SK-N-SH (cell line): ENCODE measurements around the gene SCAMP2. TPM values are rescaled to one million over a fixed set of nuclear protein-coding genes. Genes with fewer than 3 reads are reported as not detected.
A peak's percentile ranks its signal among the peaks of the same experiment; 100 is the strongest.

ENCODE experiments used
- CTCF ChIA-PET: fragments of 300-600, 350-600 bp; formaldehyde crosslinking; extraction: SDS; loops from one replicate; lab custom pipeline; 2021; lab: Yijun Ruan, JAX
- POLR2A ChIA-PET: fragments of 350-600 bp; sonication (Branson Sonifier 250); formaldehyde crosslinking; extraction: SDS; loops from one replicate; lab custom pipeline; 2020; ENCODE audit warnings: antibody characterized with exemption, inconsistent platforms; lab: Yijun Ruan, JAX
- DNase-seq: peaks from one replicate; pipeline ENCODE4 v3.0.0; 2012
- H2AFZ ChIP-seq: fragments of 200-600 bp; sonication (generic); 2 replicates; pipeline ENCODE4 v1.8.1; 2016; ENCODE audit warnings: antibody characterized with exemption, mild to moderate bottlenecking, low read depth
- H3F3A ChIP-seq: fragments of 200-600 bp; sonication (generic); replicated peaks from 2 replicates; pipeline ENCODE3; 2016; ENCODE audit warnings: antibody characterized with exemption, mild to moderate bottlenecking; ENCODE audit not compliant: insufficient read depth
- H3K27ac ChIP-seq, 2 experiments: fragments of 200-500 bp in 1 of 2; fragments of 200-600 bp in 1 of 2; sonication (Bioruptor generic) in 1 of 2; sonication (generic), shearing (Covaris generic) in 1 of 2; 2 replicates each; pipeline versions ENCODE4 v1.5.1 to v1.6.1; 2014 to 2016; ENCODE audit warnings: low read depth in 2 of 2, inconsistent platforms in 1 of 2, low read length in 1 of 2, mild to moderate bottlenecking in 1 of 2, mixed read lengths in 1 of 2
- H3K27me3 ChIP-seq: fragments of 200-600 bp; sonication (generic), shearing (Covaris generic); 2 replicates; pipeline ENCODE4 v1.6.1; 2016; ENCODE audit warnings: mixed run types; ENCODE audit not compliant: insufficient read depth
- H3K36me3 ChIP-seq, 2 experiments: fragments of 200-500 bp in 1 of 2; fragments of 200-600 bp in 1 of 2; sonication (Bioruptor generic) in 1 of 2; sonication (generic) in 1 of 2; replicated peaks in 1 of 2; 2 replicates each; pipeline versions ENCODE3 to v1.5.1; 2014 to 2016; ENCODE audit warnings: low read length in 1 of 2, mild to moderate bottlenecking in 1 of 2; ENCODE audit not compliant: insufficient read depth in 2 of 2, control insufficient read depth in 1 of 2
- H3K4me1 ChIP-seq, 2 experiments: fragments of 200-500 bp in 1 of 2; fragments of 200-600 bp in 1 of 2; sonication (Bioruptor generic) in 1 of 2; sonication (generic), shearing (Covaris generic) in 1 of 2; 2 replicates each; pipeline versions ENCODE4 v1.5.1 to v1.6.1; 2014 to 2016; ENCODE audit warnings: low read depth in 1 of 2, low read length in 1 of 2, mixed run types in 1 of 2; ENCODE audit not compliant: insufficient read depth in 2 of 2, control insufficient read depth in 1 of 2
- H3K4me2 ChIP-seq: fragments of 200-600 bp; sonication (generic), shearing (Covaris generic); 2 replicates; pipeline ENCODE4 v1.6.1; 2017; ENCODE audit warnings: mixed run types
- H3K4me3 ChIP-seq, 2 experiments: fragments of 200-500 bp in 1 of 2; fragments of 200-600 bp in 1 of 2; sonication (Bioruptor generic) in 1 of 2; sonication (generic), shearing (Covaris generic) in 1 of 2; 2 replicates each; pipeline versions ENCODE4 v1.5.1 to v1.8.1; 2014 to 2016; ENCODE audit warnings: low read depth in 2 of 2, inconsistent platforms in 1 of 2, low read length in 1 of 2, mild to moderate bottlenecking in 1 of 2, mixed read lengths in 1 of 2, moderate library complexity in 1 of 2
- H3K79me2 ChIP-seq: fragments of 200-600 bp; sonication (generic); 2 replicates; pipeline ENCODE4 v1.8.1; 2017; ENCODE audit warnings: mild to moderate bottlenecking; ENCODE audit not compliant: insufficient read depth
- H3K9ac ChIP-seq: fragments of 200-600 bp; sonication (generic); 2 replicates; pipeline ENCODE4 v1.6.1; 2017; ENCODE audit warnings: mixed run types
- H3K9me2 ChIP-seq: fragments of 200-600 bp; sonication (generic); 2 replicates; pipeline ENCODE4 v1.6.1; 2017; ENCODE audit warnings: mixed run types
- H3K9me3 ChIP-seq: fragments of 200-600 bp; sonication (generic); 2 replicates; pipeline ENCODE4 v1.6.1; 2017; ENCODE audit warnings: mixed run types, mild to moderate bottlenecking, moderate library complexity
- H4K20me1 ChIP-seq: fragments of 200-600 bp; sonication (generic); 2 replicates; pipeline ENCODE4 v1.6.1; 2017; ENCODE audit warnings: mild to moderate bottlenecking, mixed run types; ENCODE audit not compliant: insufficient read depth
- GATA2 ChIP-seq: sonication (generic); formaldehyde crosslinking; IDR thresholded peaks from 2 replicates; pipeline ENCODE4 v1.5.0; 2020; ENCODE audit warnings: mild to moderate bottlenecking, missing genetic modification reagents
- JUND ChIP-seq: IDR thresholded peaks from 2 replicates; pipeline ENCODE4 v1.4.0; 2012
- SMC3 ChIP-seq: IDR thresholded peaks from 2 replicates; pipeline ENCODE4 v1.6.1; 2012; ENCODE audit warnings: low read depth, low read length, improper control_type of control experiment
- WGBS: methylation state at CpG from one replicate; pipeline ENCODE4 v1.1.6; 2017; ENCODE audit warnings: low lambda C conversion rate; 5-methylcytosine and 5-hydroxymethylcytosine counted together
- polyA plus RNA-seq, 3 experiments: library from polyadenylated mRNA; depleted of rRNA; stranded (reverse); fragments of >200 nt; gene quantifications; 2 replicates each; pipeline ENCODE4 v1.2.3, GENCODE V29; 2012
- TF ChIP-seq, protein P1 (sequence below): IDR thresholded peaks from 2 replicates; pipeline ENCODE4 v1.4.0; 2012; ENCODE audit warnings: low read depth, borderline replicate concordance
- TF ChIP-seq, protein P2 (sequence below): fragments of 150-350 bp; IDR thresholded peaks from 2 replicates; pipeline ENCODE4 v1.6.1; 2016; ENCODE audit warnings: mild to moderate bottlenecking, low read depth, low read length
- TF ChIP-seq, protein P3 (sequence below): fragments of 200-600 bp; sonication (generic); IDR thresholded peaks from 2 replicates; pipeline ENCODE4 v1.6.1; 2017; ENCODE audit warnings: antibody characterized with exemption, mild to moderate bottlenecking, moderate library complexity
- TF ChIP-seq, protein P4 (sequence below): fragments of 150-350 bp; IDR thresholded peaks from 2 replicates; pipeline ENCODE4 v1.6.1; 2017; ENCODE audit warnings: antibody characterized with exemption, low read length, low read depth, borderline replicate concordance

Gene SCAMP2
- polyA plus RNA-seq, 1 of the 3 experiments (the other 2 are of a cell fraction): 88.1 TPM

DNA sequence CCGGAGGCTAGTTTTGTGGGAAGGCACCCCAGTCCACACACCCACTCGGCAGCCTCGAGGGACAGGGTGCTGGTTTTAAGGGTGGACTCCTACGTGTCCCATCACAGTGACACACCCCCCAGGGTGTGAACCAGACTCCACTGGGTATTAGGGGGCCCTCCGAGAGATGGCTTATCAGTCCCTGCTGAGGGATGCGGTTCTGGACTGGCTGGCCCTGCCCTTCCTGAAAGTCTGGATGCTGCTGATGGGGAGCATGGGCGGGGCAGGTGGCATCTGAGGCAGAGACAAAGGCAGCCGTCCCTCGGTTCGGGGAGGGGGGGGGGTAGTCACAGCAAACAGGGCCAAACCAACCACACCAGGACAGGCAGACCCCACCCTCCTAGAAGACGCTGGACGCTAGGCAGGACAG, 29.3 kb downstream of the SCAMP2 start:
- Histone ChIP-seq H3K4me2 (peak overlapping the region; percentile 96; the same call in 1 of the 2 replicates), H2AFZ (no peak overlapping the region), H3K9me3 (no peaks in the 10 kb centered on the region), H3K9me2 (no peaks in the 10 kb centered on the region), H3F3A (no peaks in the 10 kb centered on the region), H3K79me2 (no peaks in the 10 kb centered on the region), H3K36me3 (peaks cover 0 to 46% of the 10 kb centered on the region in 2 experiments), H3K27me3 (no peaks in the 10 kb centered on the region), H3K9ac (peak overlapping the region; percentile 72), H3K4me3 (no peak overlapping the region; a peak in 1 of 4 replicates), H4K20me1 (no peaks in the 10 kb centered on the region), H3K27ac (peak overlapping the region; percentile 72 to 85; a peak in 3 of 4 replicates), H3K4me1 (peaks cover 0 to 23% of the 10 kb centered on the region in 2 experiments; a peak in 2 of 4 replicates)
- ChIA-PET POLR2A (interaction anchor here (0.7 to 1.2 kb wide), 3 partner anchors 26 to 180 kb away, joined by 3 to 4 read pairs (median 3); partner anchors contain the start of gene PPCDC), CTCF (interaction anchor here (0.6 to 10.8 kb wide), 23 partner anchors 9 to 151 kb away, joined by 3 to 95 read pairs (median 5); partner anchors contain the start of genes CSK, RPP25 and SCAMP5)
- TF ChIP-seq, protein P1, sequence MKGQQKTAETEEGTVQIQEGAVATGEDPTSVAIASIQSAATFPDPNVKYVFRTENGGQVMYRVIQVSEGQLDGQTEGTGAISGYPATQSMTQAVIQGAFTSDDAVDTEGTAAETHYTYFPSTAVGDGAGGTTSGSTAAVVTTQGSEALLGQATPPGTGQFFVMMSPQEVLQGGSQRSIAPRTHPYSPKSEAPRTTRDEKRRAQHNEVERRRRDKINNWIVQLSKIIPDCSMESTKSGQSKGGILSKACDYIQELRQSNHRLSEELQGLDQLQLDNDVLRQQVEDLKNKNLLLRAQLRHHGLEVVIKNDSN: no peak
- TF ChIP-seq, protein P2, sequence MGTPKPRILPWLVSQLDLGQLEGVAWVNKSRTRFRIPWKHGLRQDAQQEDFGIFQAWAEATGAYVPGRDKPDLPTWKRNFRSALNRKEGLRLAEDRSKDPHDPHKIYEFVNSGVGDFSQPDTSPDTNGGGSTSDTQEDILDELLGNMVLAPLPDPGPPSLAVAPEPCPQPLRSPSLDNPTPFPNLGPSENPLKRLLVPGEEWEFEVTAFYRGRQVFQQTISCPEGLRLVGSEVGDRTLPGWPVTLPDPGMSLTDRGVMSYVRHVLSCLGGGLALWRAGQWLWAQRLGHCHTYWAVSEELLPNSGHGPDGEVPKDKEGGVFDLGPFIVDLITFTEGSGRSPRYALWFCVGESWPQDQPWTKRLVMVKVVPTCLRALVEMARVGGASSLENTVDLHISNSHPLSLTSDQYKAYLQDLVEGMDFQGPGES: no peak
- TF ChIP-seq SMC3 (no peak), GATA2 (CRISPR knock-in tag) (no peak)
- peak; percentile 42 for DNase-seq
- WGBS: 94% methylated on average over 5 of the region's 12 CpGs

DNA sequence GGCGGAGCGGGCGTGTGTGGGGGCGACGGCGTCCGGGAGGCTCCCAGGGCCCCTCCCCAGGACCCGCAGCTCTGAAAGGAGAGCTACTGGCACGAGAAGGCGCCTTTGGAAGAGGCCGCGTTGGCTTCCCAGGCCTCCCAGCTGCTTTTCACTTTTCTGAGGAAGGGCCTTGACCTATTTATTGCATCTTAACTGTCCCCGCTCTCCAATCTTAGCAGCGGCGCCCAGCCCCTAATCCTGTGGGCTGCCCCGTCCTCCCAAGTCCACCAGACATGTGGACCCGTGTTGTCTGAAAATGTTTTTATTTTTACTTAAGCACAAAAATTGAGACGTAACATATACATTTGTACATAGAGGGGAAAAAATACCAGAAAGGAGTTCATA, 29.7 kb downstream of the SCAMP2 start:
- POLR2A ChIA-PET: interaction anchor here (0.7 kb wide), 2 partner anchors 26 to 180 kb away, joined by 3 read pairs; partner anchors contain the start of gene PPCDC
- peak overlapping the region; percentile 98 for H3K4me3 ChIP-seq
- no peaks in the 10 kb centered on the region for H3K27me3 ChIP-seq
- peak overlapping the region; percentile 72 for H3K9ac ChIP-seq
- no peaks in the 10 kb centered on the region for H3K9me3 ChIP-seq
- H3K4me2 ChIP-seq: peak overlapping the region; percentile 96
- H3K4me1 ChIP-seq: peaks cover 0 to 23% of the 10 kb centered on the region in 2 experiments; a peak in 2 of 4 replicates
- no peaks in the 10 kb centered on the region for H3K79me2 ChIP-seq
- no peaks in the 10 kb centered on the region for H4K20me1 ChIP-seq
- H3K36me3 ChIP-seq: peaks cover 0 to 47% of the 10 kb centered on the region in 2 experiments
- no peaks in the 10 kb centered on the region for H3K9me2 ChIP-seq
- TF ChIP-seq SMC3: no peak
- TF ChIP-seq, protein P3, sequence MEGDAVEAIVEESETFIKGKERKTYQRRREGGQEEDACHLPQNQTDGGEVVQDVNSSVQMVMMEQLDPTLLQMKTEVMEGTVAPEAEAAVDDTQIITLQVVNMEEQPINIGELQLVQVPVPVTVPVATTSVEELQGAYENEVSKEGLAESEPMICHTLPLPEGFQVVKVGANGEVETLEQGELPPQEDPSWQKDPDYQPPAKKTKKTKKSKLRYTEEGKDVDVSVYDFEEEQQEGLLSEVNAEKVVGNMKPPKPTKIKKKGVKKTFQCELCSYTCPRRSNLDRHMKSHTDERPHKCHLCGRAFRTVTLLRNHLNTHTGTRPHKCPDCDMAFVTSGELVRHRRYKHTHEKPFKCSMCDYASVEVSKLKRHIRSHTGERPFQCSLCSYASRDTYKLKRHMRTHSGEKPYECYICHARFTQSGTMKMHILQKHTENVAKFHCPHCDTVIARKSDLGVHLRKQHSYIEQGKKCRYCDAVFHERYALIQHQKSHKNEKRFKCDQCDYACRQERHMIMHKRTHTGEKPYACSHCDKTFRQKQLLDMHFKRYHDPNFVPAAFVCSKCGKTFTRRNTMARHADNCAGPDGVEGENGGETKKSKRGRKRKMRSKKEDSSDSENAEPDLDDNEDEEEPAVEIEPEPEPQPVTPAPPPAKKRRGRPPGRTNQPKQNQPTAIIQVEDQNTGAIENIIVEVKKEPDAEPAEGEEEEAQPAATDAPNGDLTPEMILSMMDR: peak; percentile 4; the same call in 1 of the 2 replicates
- TF ChIP-seq JUND: no peak
- TF ChIP-seq, protein P4, sequence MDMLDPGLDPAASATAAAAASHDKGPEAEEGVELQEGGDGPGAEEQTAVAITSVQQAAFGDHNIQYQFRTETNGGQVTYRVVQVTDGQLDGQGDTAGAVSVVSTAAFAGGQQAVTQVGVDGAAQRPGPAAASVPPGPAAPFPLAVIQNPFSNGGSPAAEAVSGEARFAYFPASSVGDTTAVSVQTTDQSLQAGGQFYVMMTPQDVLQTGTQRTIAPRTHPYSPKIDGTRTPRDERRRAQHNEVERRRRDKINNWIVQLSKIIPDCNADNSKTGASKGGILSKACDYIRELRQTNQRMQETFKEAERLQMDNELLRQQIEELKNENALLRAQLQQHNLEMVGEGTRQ: no peak
- WGBS: 54% methylated on average over 10 of the region's 18 CpGs
- peak overlapping the region; percentile 72 to 85 for H3K27ac ChIP-seq
- no peak for DNase-seq
- no peaks in the 10 kb centered on the region for H3F3A ChIP-seq
- CTCF ChIA-PET: interaction anchor here (0.6 to 10.8 kb wide), 24 partner anchors 10 to 152 kb away, joined by 3 to 95 read pairs (median 5); partner anchors contain the start of genes CSK, RPP25 and SCAMP5
- peak overlapping the region; percentile 65; the same call in 1 of the 2 replicates for H2AFZ ChIP-seq
